ENCODE results near the gene TLN1.

Gene TLN1

DNA sequence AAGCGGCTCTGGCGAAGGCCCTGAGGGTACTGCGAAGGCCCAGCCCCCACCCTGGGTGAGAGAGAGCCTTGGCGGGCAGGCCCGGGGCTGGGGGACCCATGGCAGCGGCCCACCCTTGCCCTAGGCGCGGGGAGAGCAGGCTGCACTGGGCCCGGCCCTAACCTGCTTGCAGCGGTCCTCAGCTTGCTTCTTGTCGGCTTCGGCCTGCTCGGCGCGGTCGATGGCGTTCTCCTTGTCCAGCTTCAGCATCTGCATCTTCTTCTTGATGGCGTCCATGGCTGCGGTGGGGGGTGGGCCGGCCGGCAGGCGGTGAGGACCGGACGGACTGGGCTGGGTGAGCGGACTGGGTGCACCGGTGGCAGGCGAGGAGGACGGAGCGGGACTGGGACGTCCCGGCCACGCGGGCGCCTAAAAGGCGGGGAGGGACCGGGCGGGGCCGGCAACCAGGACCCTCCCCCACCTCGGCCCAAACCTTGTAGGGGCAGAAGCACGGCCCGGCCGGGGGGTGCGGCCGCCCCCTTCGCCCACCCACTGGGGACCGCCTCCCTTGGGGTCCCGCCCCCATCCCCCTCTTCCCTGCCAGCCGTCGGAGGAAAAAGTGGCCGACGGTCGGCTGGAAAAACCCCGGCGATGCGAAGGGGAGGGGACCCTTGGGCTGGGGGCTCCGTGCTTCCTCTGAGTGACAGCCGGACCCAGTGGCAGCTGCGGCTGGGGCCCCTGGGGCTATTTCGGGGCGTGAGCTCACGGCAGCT is 42.3 kb downstream of the TLN1 start, which contains the start of gene TPM2:
TSS of gene TPM2 (minus strand) at position 384 of the 752 bp plus-strand sequence. CDS start at position 276, 108 bp downstream.
- TF ChIP-seq ZFX (IDR thresholded peaks at IDR 0.05; ENCODE audit: borderline replicate concordance) = no peak
- TF ChIP-seq, protein P1, sequence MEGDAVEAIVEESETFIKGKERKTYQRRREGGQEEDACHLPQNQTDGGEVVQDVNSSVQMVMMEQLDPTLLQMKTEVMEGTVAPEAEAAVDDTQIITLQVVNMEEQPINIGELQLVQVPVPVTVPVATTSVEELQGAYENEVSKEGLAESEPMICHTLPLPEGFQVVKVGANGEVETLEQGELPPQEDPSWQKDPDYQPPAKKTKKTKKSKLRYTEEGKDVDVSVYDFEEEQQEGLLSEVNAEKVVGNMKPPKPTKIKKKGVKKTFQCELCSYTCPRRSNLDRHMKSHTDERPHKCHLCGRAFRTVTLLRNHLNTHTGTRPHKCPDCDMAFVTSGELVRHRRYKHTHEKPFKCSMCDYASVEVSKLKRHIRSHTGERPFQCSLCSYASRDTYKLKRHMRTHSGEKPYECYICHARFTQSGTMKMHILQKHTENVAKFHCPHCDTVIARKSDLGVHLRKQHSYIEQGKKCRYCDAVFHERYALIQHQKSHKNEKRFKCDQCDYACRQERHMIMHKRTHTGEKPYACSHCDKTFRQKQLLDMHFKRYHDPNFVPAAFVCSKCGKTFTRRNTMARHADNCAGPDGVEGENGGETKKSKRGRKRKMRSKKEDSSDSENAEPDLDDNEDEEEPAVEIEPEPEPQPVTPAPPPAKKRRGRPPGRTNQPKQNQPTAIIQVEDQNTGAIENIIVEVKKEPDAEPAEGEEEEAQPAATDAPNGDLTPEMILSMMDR (IDR thresholded peaks at IDR 0.05) = no peak
- no peak within 1 kb of the TSS for H3K27ac ChIP-seq

DNA sequence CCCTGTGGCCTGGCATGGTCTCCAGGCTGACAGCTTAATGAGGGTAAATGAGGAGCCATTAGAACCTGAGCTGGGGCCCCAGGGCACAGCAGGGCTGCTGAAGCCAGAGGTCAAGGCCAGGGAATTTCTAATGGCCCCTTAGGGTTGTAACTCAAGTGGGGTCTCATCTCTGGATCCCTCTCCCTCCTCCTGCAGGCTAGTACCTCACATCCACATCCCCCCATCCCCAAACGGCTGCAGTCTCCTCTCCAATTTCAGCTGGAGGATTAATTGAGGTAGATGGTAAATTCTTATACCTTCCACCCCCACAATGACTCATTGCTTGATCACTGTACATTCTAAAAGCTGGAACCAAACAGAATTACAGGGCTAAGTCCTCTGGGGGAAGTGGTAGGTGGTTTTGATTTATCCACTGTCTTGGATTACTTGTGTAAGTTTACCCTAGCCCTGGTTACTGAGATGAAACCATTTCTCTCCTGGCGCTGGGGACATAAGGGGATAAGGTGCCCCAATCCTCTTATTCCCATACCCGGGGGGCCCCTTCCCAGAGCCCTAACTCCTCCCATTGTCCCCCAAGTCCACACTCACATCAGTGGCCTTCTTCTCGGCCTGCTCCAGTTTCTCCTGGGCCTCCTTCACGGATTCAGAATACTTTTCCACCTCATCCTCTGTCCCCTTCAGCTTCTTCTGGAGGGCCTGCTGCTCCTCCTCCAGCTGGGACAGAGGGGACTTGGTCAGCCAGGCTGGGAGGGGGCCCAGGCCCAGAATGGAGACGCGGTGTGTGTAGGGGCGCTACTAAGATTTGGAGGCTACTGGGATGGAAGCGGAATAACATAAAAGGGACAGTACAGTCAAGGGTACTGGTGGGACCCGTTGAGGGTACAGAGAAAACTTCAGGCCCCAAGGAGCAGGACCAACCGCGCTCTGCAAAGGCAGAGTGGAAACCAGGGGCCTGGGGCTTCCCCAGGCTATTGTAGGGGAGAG is 43.1 kb downstream of the TLN1 start:
- no peak for TF ChIP-seq ZFX (IDR thresholded peaks at IDR 0.05; ENCODE audit: borderline replicate concordance)
- TF ChIP-seq, protein P1 (IDR thresholded peaks at IDR 0.05) = no peak
- no peak overlapping the region for H3K27ac ChIP-seq

DNA sequence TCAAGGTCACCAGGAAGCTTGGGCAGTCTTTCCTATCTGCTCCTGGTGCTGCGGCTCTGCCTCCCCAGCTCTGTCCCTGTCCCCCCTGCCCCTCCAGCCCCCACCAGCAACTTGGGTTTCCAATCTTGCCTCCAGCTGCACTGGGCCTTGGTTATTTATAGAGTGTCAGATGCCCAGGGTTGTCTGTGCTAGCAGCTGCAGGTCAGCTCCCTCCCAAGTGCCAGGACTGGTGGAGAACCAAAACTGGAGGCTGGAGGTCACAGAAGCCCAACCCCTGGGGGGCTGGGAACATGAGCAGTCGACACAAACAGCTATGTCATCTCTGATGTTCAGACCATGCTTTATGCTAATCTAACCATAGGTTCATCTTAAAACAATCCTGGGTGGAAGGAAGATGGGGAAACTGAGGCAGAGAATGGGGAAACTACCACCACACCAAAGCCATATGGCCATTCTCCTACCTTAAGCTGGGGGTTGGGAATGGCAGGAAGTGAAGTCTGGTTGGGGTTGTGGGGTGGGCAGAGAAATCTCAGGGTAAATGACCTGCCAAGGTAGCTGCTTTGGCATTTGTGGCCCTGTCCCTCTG is 43.9 kb downstream of the TLN1 start:
- TF ChIP-seq, protein P1 (IDR thresholded peaks at IDR 0.05) = no peak
- no peak for TF ChIP-seq ZFX (IDR thresholded peaks at IDR 0.05; ENCODE audit: borderline replicate concordance)
- no peak overlapping the region for H3K27ac ChIP-seq

DNA sequence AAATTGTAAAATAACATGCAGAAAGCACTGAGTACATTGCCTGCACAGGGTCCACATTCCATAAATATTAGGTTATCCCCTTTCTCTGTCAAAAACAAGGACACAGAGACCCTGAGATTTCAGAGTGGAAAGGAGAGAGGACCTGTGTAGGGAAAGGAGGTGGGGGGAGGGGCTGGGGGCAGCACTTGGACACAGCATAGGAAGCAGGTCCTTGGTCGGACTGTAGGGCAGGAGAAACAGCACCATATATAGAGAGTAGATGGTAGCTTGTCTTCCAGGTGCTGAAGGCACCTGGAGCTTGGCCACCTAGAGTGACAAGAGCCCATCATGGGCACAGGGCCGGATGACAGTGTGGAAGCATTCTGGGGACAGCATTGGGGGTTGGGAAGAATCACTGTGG is 44.7 kb downstream of the TLN1 start:
- no peak overlapping the region for H3K27ac ChIP-seq
- TF ChIP-seq, protein P1 (IDR thresholded peaks at IDR 0.05) = no peak
- no peak for TF ChIP-seq ZFX (IDR thresholded peaks at IDR 0.05; ENCODE audit: borderline replicate concordance)

DNA sequence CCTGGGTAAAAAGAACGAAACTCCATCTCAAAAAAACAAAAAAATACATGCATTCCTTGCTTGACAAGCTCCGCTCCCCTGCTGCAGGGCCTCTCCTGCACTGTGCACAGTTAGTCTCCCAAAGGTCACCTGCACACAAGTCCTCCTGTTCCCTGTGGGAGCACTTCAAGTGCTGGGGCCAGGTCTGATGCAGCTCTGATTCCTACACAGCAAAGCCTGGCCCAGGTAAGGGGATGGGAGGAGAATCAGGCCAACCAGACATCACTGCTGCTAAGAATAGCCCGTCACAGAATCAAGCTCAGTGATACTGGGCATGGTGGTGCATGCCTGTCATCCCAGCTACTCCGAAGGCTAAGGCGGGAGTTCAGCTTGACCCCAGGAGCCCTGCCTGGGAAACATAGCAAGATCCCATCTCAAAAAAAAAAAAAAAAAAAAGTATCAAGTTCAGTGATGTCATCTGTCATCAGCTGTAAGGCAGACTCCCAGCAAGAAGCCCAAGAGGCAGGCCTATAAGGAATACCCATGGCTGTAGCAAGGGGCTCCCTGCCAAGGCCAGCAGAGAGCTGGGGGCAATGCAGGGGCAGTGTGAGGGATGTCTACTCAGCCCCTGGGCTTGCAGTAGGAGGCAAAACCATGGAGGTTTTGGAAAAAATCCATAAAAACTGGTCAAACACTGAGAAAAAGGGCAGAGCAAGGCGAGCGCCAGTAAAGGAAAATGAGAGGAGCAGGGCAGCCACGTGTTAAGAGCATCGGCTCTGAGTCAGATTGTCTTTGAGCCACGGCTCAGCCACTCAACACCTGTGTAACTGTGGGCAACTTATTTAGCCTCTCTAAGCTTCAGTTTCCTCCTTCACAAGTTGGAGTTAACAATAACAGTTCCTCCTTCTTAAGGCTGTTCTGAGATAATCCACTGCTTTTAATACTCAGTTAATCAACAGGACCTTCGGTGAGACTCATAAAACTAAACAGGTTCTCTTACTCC is 45.5 kb downstream of the TLN1 start:
- H3K27ac ChIP-seq = no peak overlapping the region
- no peak for TF ChIP-seq ZFX (IDR thresholded peaks at IDR 0.05; ENCODE audit: borderline replicate concordance)
- TF ChIP-seq, protein P1 (IDR thresholded peaks at IDR 0.05) = no peak

DNA sequence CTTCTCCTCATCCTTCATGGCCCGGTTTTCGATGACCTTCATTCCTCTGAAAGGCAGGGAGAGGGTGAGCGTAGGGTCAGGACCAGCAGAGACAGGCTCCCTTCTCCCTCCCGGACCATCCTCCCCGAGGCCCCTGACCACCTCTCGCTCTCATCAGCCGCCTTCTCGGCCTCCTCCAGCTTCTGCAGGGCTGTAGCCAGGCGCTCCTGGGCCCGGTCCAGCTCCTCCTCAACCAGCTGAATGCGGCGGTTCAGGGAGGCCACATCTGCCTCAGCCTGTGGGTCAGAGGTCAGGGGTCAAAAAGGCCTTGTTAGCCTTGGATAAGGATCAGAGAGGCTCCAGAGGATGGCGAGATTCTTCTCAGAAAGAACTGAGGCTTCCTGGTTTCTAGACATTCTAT is 46.5 kb downstream of the TLN1 start:
- no peak overlapping the region for H3K27ac ChIP-seq

More for the DNA sequence above, 46.5 kb downstream of the TLN1 start:
- TF ChIP-seq, protein P1 (IDR thresholded peaks at IDR 0.05) = no peak
- no peak for TF ChIP-seq ZFX (IDR thresholded peaks at IDR 0.05; ENCODE audit: borderline replicate concordance)

Measured in 22Rv1 (cell line).